GM12878 (cell line): ENCODE measurements around the gene MAML2. TPM values are rescaled to one million over a fixed set of nuclear protein-coding genes. Genes with fewer than 3 reads are reported as not detected.

Source experiments
- IRF5 ChIP-seq: fragments of 450-650 bp; IDR thresholded peaks from 2 replicates; pipeline ENCODE4 v1.6.1; 2017; ENCODE audit warnings: borderline replicate concordance
- JUNB ChIP-seq: IDR thresholded peaks from 2 replicates; pipeline ENCODE4 v1.6.1; 2016; ENCODE audit warnings: antibody characterized with exemption, mild to moderate bottlenecking
- NRF1 ChIP-seq: conservative IDR thresholded peaks from 2 replicates; pipeline ENCODE4 v1.6.1; 2011; ENCODE audit warnings: mild to moderate bottlenecking, low read depth, low read length, improper control_type of control experiment
- PML ChIP-seq: IDR thresholded peaks from 2 replicates; pipeline ENCODE4 v1.6.1; 2012; ENCODE audit warnings: low read length, inconsistent platforms
- RCOR1 ChIP-seq: conservative IDR thresholded peaks from 2 replicates; pipeline ENCODE4 v1.6.1; 2012; ENCODE audit warnings: low read depth, low read length, improper control_type of control experiment
- RELB ChIP-seq: fragments of 450-650 bp; IDR thresholded peaks from 2 replicates; pipeline ENCODE4 v1.6.1; 2017; ENCODE audit warnings: low read depth, mild to moderate bottlenecking, moderate library complexity
- TBL1XR1 ChIP-seq: IDR thresholded peaks from 2 replicates; pipeline ENCODE4 v1.6.1; 2012; ENCODE audit warnings: low read depth, low read length, improper control_type of control experiment
- ZBTB40 ChIP-seq: fragments of 450-650 bp; IDR thresholded peaks from 2 replicates; pipeline ENCODE4 v1.6.1; 2016; ENCODE audit warnings: mild to moderate bottlenecking, moderate library complexity, borderline replicate concordance
- polyA plus RNA-seq, 11 experiments: library from polyadenylated mRNA; depleted of rRNA in 4 of 11; unstranded in 6 of 11; stranded (reverse) in 5 of 11; fragments of >200 nt; fragmentation: Nextera tagmentation in 4 of 11; fragmentation: Illumina TruSeq in 1 of 11; extraction: Ambion mirVana in 4 of 11; extraction: Trizol in 1 of 11; gene quantifications; 1 replicate in 1 of 11; 2 replicates in 10 of 11; pipeline versions ENCODE4 v1.2.1 to v1.2.3, GENCODE V29; 2011 to 2016; ENCODE audit warnings: inconsistent platforms in 2 of 11, missing spikeins in 2 of 11, low read depth in 1 of 11
- total RNA-seq, 4 experiments: library from RNA; depleted of rRNA in 3 of 4; stranded (reverse); fragments of >200 nt in 3 of 4; fragmentation: Illumina TruSeq in 1 of 4; extraction: Trizol in 1 of 4; gene quantifications; 2 replicates each; pipeline versions ENCODE4 v1.2.1 to v1.2.3, GENCODE V29; 2013 to 2021

Gene MAML2
- total and polyA plus RNA-seq, 10 of the 15 experiments (the other 5 are each of a cell fraction or from before 2014, with no cell fraction given) = 2.5 to 15.1 (median 12.0) TPM

GRCh38 chr11:96127596-96127959 lies 215.4 kb downstream of the MAML2 start (continued):
- no peak for TF ChIP-seq ZBTB40
- no peak for TF ChIP-seq IRF5
- TF ChIP-seq JUNB = no peak
- no peak for TF ChIP-seq RELB
- TF ChIP-seq PML = no peak
- TF ChIP-seq NRF1 = no peak
- TF ChIP-seq RCOR1 = no peak
- TF ChIP-seq TBL1XR1 = no peak
- TF ChIP-seq, all 136 proteins: peak for 0
